NB4 (cell line): Measurements from ENCODE around the gene HCN2.

Experiments
- CTCF ChIP-seq: IDR thresholded peaks from one replicate; pipeline ENCODE4 v1.5.1; 2012; ENCODE audit warnings: low read depth, low read length
- TF ChIP-seq, protein P1 (sequence below): IDR thresholded peaks from 2 replicates; pipeline ENCODE4 v1.6.1; 2011; ENCODE audit warnings: low read depth, low read length

DNA sequence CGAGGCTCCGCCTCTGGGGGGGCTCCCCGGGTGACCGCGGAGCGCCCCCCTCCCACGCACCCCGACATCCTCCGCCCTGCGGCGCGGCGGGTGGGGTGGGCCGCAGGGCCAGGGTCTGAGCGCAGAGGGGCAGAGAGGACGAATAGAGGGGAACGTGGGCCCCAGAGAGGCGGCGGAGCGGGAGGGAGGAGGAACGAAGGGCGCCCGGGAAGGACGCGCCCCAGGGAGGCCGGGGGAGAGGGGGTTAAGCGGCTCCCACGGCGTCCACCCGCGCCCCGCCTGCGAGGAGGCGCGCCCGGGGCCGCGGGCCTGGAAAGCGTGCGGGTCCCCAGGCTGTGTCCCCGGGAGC is 1.0 kb downstream of the HCN2 start:
- TF ChIP-seq CTCF: no peak
- TF ChIP-seq, protein P1, sequence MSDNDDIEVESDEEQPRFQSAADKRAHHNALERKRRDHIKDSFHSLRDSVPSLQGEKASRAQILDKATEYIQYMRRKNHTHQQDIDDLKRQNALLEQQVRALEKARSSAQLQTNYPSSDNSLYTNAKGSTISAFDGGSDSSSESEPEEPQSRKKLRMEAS: no peak
